ENCODE data around the gene MSH3. TPM values are rescaled to one million over a fixed set of nuclear protein-coding genes. Genes with fewer than 3 reads are reported as not detected.

MSH3 gene
- total RNA-seq, 1 experiment from 2014 or later, result 21.9 TPM

- no peak overlapping the region for H3K4me3 Mint-ChIP-seq (ENCODE audit: unreplicated experiment)
- H3K9me3 Mint-ChIP-seq (ENCODE audit: unreplicated experiment), result no peaks in the 10 kb centered on the region
- no TSS peak for BruUV-seq (replicated peaks)
- POLR2A ChIA-PET, result no interaction called here
- H3K4me1 Mint-ChIP-seq (ENCODE audit: insufficient read depth, unreplicated experiment), result peaks cover 9% of the 10 kb centered on the region
- intact Hi-C loops (cut with micrococcal nuclease), result no loop called here
- no peak overlapping the region for H3K27ac Mint-ChIP-seq (ENCODE audit: low read depth, unreplicated experiment)
- peaks cover 78% of the 10 kb centered on the region for H3K36me3 Mint-ChIP-seq (ENCODE audit: insufficient read depth, unreplicated experiment)
- CTCF ChIA-PET, result no interaction called here
- no peak for TF ChIP-seq CTCF (IDR thresholded peaks at IDR 0.05; ENCODE audit: unreplicated experiment)
- H3K27me3 Mint-ChIP-seq (ENCODE audit: insufficient read depth, unreplicated experiment), result no peaks in the 10 kb centered on the region
- peak; percentile 56 for DNase-seq (ENCODE audit: unreplicated experiment)
These were observed 7.7 kb downstream of the MSH3 start for GRCh38 chr5:80662108-80662507.

GRCh38 chr5:80665057-80665456 lies 10.6 kb downstream of the MSH3 start:
- no TSS peak for BruUV-seq (replicated peaks)
- no peak for DNase-seq (ENCODE audit: unreplicated experiment)
- Mint-ChIP-seq H3K27ac (ENCODE audit: low read depth, unreplicated experiment) (no peak overlapping the region), H3K27me3 (ENCODE audit: insufficient read depth, unreplicated experiment) (no peaks in the 10 kb centered on the region), H3K4me3 (ENCODE audit: unreplicated experiment) (no peak overlapping the region), H3K9me3 (ENCODE audit: unreplicated experiment) (no peaks in the 10 kb centered on the region), H3K36me3 (ENCODE audit: insufficient read depth, unreplicated experiment) (peaks cover 66% of the 10 kb centered on the region), H3K4me1 (ENCODE audit: insufficient read depth, unreplicated experiment) (no peaks in the 10 kb centered on the region)
- no peak for TF ChIP-seq CTCF (IDR thresholded peaks at IDR 0.05; ENCODE audit: unreplicated experiment)
- intact Hi-C loops (cut with micrococcal nuclease), result no loop called here
- ChIA-PET POLR2A (interaction anchor here (0.6 to 1.4 kb wide), 3 partner anchors 9 to 747 kb away, joined by 3 read pairs; partner anchors contain the start of gene DHFR), CTCF (interaction anchor here (1.0 to 1.4 kb wide), 2 partner anchors 183 to 635 kb away, joined by 3 to 4 read pairs; no protein-coding TSS in a partner anchor)

GRCh38 chr5:80667384-80667783 lies 12.9 kb downstream of the MSH3 start:
- ChIA-PET POLR2A (interaction anchor here (1.0 to 1.2 kb wide), 3 partner anchors 12 to 259 kb away, joined by 3 to 6 read pairs (median 3); partner anchors contain the start of genes DHFR and ZFYVE16), CTCF (interaction anchor here (0.6 kb wide), 1 partner anchor 203 kb away, joined by 3 read pairs; no protein-coding TSS in a partner anchor)
- no peak for DNase-seq (ENCODE audit: unreplicated experiment)
- no peaks in the 10 kb centered on the region for H3K9me3 Mint-ChIP-seq (ENCODE audit: unreplicated experiment)
- no peak for TF ChIP-seq CTCF (IDR thresholded peaks at IDR 0.05; ENCODE audit: unreplicated experiment)
- BruUV-seq (replicated peaks), result no TSS peak
- H3K27ac Mint-ChIP-seq (ENCODE audit: low read depth, unreplicated experiment), result no peak overlapping the region
- H3K27me3 Mint-ChIP-seq (ENCODE audit: insufficient read depth, unreplicated experiment), result no peaks in the 10 kb centered on the region
- H3K4me3 Mint-ChIP-seq (ENCODE audit: unreplicated experiment), result no peak overlapping the region
- intact Hi-C loops (cut with micrococcal nuclease), result no loop called here
- peaks cover 56% of the 10 kb centered on the region for H3K36me3 Mint-ChIP-seq (ENCODE audit: insufficient read depth, unreplicated experiment)
- no peaks in the 10 kb centered on the region for H3K4me1 Mint-ChIP-seq (ENCODE audit: insufficient read depth, unreplicated experiment)

- Mint-ChIP-seq H3K27me3 (ENCODE audit: insufficient read depth, unreplicated experiment) (no peaks in the 10 kb centered on the region), H3K4me3 (ENCODE audit: unreplicated experiment) (no peak overlapping the region), H3K9me3 (ENCODE audit: unreplicated experiment) (no peaks in the 10 kb centered on the region), H3K4me1 (ENCODE audit: insufficient read depth, unreplicated experiment) (no peaks in the 10 kb centered on the region), H3K36me3 (ENCODE audit: insufficient read depth, unreplicated experiment) (peaks cover 56% of the 10 kb centered on the region), H3K27ac (ENCODE audit: low read depth, unreplicated experiment) (no peak overlapping the region)
- CTCF ChIA-PET, result interaction anchor here (0.6 to 3.4 kb wide), 7 partner anchors 12 to 576 kb away, joined by 3 to 11 read pairs (median 3); no protein-coding TSS in a partner anchor
- DNase-seq (ENCODE audit: unreplicated experiment), result no peak
- BruUV-seq (replicated peaks), result no TSS peak
- intact Hi-C loops (cut with micrococcal nuclease), result no loop called here
- TF ChIP-seq CTCF (IDR thresholded peaks at IDR 0.05; ENCODE audit: unreplicated experiment), result no peak
- POLR2A ChIA-PET, result interaction anchor here (0.8 to 1.2 kb wide), 2 partner anchors 13 to 179 kb away, joined by 3 to 6 read pairs; partner anchors contain the start of gene DHFR
These were observed 13.8 kb downstream of the MSH3 start for GRCh38 chr5:80668016-80668969.

All from MCF 10A (cell line).